ENCODE data around the gene SH2D2A. TPM values are rescaled to one million over a fixed set of nuclear protein-coding genes. Genes with fewer than 3 reads are reported as not detected.

SH2D2A gene
- total and polyA plus RNA-seq, 9 of the 15 experiments (the other 6 are each of a cell fraction or from before 2014, with no cell fraction given), result 0.89 to 33.6 (median 6.9) TPM

DNA sequence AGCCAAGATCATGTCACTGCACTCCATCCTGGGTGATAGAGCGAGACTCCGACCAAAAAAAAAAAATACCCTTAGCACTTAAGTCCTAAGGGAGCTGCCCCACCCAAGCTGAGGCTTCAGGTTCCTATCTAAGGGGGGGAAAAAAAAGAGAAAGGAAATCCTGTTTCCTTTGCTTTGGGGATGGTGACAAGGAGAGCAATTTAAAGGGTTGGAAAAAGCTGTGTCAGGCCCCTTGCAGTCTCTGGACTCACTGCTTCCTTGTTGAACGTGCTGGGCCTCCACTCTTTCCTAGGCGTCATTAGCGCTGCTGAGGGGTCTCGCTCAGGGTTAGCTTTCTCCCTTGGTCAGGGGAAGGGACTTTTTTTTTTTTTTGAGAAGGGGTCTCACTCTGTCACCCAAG is 31.2 kb downstream of the SH2D2A start:
- CTCF ChIA-PET (ENCODE audit: low intra/inter-chr PET ratio), result no interaction called here
- WGBS (ENCODE audit: insufficient coverage, low coverage, missing lambda C conversion rate), result 100% methylated on average over 6 of the region's 6 CpGs
- in situ Hi-C loops (cut with MboI) (no loop called here), intact Hi-C loops (cut with micrococcal nuclease) (no loop called here)
- Histone ChIP-seq H3K27me3 (ENCODE audit: control insufficient read depth in 2 of 2, insufficient read depth in 2 of 2, low read length in 2 of 2) (no peaks in the 10 kb centered on the region), H4K20me1 (replicated peaks; ENCODE audit: control insufficient read depth, insufficient read depth, low read length) (0 out of 2 replicates have a peak, but pooled peaks cover 4% of the 10 kb centered on the region), H3K9me3 (replicated peaks; ENCODE audit: control insufficient read depth, insufficient read depth, low read depth, low read length) (no peaks in the 10 kb centered on the region), H3K9ac (ENCODE audit: insufficient read depth in 1 of 2, low read depth in 2 of 2, low read length in 2 of 2) (no peak overlapping the region), H3K4me1 (replicated peaks in 1 of 2; ENCODE audit: control insufficient read depth in 2 of 2, insufficient read depth in 2 of 2, low read length in 2 of 2) (no peaks in the 10 kb centered on the region), H3K4me2 (ENCODE audit: insufficient read depth, low read length) (no peak overlapping the region), H3K36me3 (ENCODE audit: control insufficient read depth, insufficient read depth, low read length) (peaks cover 81% of the 10 kb centered on the region), H3K27ac (ENCODE audit: extremely low read depth, low read depth, low read length) (no peak overlapping the region), H3K4me3 (no peak overlapping the region), H3K9me1 (ENCODE audit: control insufficient read depth, insufficient read depth, low read length) (no peaks in the 10 kb centered on the region), H2AFZ (ENCODE audit: low read depth, low read length) (no peak overlapping the region), H3K79me2 (ENCODE audit: control insufficient read depth, insufficient read depth, low read length) (peaks cover 43% of the 10 kb centered on the region)
- FAIRE-seq (no peak), DNase-seq (ENCODE audit: extremely low read depth in 1 of 4, low spot score in 3 of 4) (no peak), ATAC-seq (no peak)
- no peak for TF ChIP-seq ZNF507 (tag; conservative IDR thresholded peaks at IDR 0.05)
- no peak for TF ChIP-seq NCOA2 (IDR thresholded peaks at IDR 0.05; ENCODE audit: partially characterized antibody in 2 of 2)
- no peak for TF ChIP-seq MTA3 (IDR thresholded peaks at IDR 0.05; ENCODE audit: borderline replicate concordance)
- no peak for TF ChIP-seq CHCHD3 (CRISPR knock-in tag; IDR thresholded peaks at IDR 0.05)
- TF ChIP-seq HMG20B (CRISPR knock-in tag; IDR thresholded peaks at IDR 0.05), result no peak
- no peak for TF ChIP-seq TAF15 (IDR thresholded peaks at IDR 0.05; ENCODE audit: low read depth, low read length)
- TF ChIP-seq ZNF347 (CRISPR knock-in tag; IDR thresholded peaks at IDR 0.05; ENCODE audit: low read depth), result no peak
- no peak for TF ChIP-seq SNRNP70 (optimal IDR thresholded peaks at IDR 0.05; ENCODE audit: low read depth, low read length)
- no peak for TF ChIP-seq POLR2H (tag; IDR thresholded peaks at IDR 0.05; ENCODE audit: low read depth)
- TF ChIP-seq, protein P1, sequence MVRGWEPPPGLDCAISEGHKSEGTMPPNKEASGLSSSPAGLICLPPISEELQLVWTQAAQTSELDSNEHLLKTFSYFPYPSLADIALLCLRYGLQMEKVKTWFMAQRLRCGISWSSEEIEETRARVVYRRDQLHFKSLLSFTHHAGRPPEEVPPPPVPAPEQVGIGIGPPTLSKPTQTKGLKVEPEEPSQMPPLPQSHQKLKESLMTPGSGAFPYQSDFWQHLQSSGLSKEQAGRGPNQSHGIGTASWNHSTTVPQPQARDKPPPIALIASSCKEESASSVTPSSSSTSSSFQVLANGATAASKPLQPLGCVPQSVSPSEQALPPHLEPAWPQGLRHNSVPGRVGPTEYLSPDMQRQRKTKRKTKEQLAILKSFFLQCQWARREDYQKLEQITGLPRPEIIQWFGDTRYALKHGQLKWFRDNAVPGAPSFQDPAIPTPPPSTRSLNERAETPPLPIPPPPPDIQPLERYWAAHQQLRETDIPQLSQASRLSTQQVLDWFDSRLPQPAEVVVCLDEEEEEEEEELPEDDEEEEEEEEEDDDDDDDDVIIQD (CRISPR knock-in tag; IDR thresholded peaks at IDR 0.05), result no peak
- TF ChIP-seq, protein P2, sequence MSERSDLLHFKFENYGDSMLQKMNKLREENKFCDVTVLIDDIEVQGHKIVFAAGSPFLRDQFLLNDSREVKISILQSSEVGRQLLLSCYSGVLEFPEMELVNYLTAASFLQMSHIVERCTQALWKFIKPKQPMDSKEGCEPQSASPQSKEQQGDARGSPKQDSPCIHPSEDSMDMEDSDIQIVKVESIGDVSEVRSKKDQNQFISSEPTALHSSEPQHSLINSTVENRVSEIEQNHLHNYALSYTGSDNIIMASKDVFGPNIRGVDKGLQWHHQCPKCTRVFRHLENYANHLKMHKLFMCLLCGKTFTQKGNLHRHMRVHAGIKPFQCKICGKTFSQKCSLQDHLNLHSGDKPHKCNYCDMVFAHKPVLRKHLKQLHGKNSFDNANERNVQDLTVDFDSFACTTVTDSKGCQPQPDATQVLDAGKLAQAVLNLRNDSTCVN (CRISPR knock-in tag; IDR thresholded peaks at IDR 0.05), result no peak
- no peak for TF ChIP-seq RHOXF2B (CRISPR knock-in tag; conservative IDR thresholded peaks at IDR 0.05)
- no peak for TF ChIP-seq MAFF (IDR thresholded peaks at IDR 0.05; ENCODE audit: low read length)
- TF ChIP-seq ARNT (IDR thresholded peaks at IDR 0.05), result no peak
- TF ChIP-seq NFIX (CRISPR knock-in tag; IDR thresholded peaks at IDR 0.05; ENCODE audit: low read depth), result no peak
- POLR2A ChIA-PET, result interaction anchor here (1.0 to 1.4 kb wide), 4 partner anchors 9 to 19 kb away, joined by 3 to 5 read pairs (median 4); partner anchors contain the start of gene PRCC
- no TSS peak for BruUV-seq (replicated peaks)

All from K562 (cell line).